ENCODE data around the gene DCAF11. TPM values are rescaled to one million over a fixed set of nuclear protein-coding genes. Genes with fewer than 3 reads are reported as not detected.

The DCAF11 gene
- total RNA-seq, 3 donors from 2014 or later: 78.6 to 81.6 (median 80.9) TPM

DNA sequence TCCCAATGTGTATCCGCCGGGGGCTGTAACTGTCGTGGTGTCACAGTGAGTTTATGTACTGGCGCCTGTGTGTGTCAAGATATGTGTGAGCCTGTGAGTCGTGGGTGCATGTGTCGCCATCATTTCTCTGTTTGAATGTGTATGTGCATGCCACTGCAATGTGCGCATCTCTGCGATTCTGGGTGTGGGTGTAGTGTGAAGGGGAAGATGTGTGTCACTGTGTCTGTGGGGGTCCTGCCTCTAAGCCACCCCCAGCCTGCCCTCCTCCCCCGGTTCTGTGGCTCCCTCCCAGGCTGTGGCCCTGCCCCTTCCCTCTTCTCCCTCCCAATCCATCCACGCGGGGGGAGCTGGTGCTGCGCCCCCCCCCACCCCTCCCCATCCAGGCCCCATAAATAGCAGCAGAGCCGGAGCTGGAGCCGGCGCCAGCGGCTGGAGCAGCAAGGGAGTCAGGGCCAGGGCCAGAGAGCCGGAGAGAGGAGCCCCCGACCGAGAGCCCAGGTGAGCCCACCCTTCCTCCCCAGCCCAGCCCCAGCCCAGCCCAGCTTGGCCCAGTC lies 43.4 kb upstream of the DCAF11 start, which contains the start of gene CPNE6:
CPNE6 (plus strand) TSS at position 419 of the 554 bp plus-strand sequence. CDS start 1,375 bp downstream, outside the sequence.
- no peak for DNase-seq (ENCODE audit: low spot score in 2 of 2)
- intact Hi-C loops (cut with DNase I; ENCODE audit: low total_unique reads): loop anchor here (10.0 kb wide), 1 partner anchor 1586 kb away; no protein-coding TSS in a partner anchor

DNA sequence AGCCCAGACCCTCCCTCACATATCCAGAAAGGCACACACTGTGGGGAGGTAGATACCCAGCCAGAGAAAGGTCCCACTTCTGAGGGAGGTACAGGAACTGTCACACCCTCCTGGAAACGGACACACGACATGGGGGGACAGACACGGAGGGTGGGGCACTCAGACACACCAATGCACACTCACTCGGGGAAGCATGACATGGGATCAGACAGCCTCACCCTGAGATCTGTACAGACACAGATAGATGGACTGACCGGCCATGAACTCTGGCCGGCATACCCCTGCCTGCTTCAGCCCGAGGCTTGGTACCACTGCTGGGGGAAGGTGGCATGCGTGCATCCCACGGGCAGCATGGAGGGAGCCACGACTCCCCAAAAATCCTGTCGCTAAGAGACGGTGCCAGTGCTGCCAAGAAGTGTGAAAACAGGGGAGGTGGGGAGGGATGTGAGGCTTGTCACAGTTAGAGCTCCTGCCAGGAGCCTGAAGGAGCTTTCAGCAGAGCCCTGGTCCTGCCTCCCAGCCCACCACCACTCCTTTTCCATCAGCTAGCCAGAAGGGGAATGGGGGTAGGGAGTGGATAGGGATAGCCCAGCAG lies 42.6 kb upstream of the DCAF11 start:
- Histone ChIP-seq H3K4me1 (no peaks in the 10 kb centered on the region), H3K4me3 (no peak overlapping the region), H3K27me3 (peaks cover 0 to 6% of the 10 kb centered on the region in 2 donors), H3K27ac (no peak overlapping the region), H3K9me3 (no peaks in the 10 kb centered on the region), H3K36me3 (no peaks in the 10 kb centered on the region)
- TF ChIP-seq POLR2A (IDR thresholded peaks at IDR 0.05): no peak
- TF ChIP-seq, protein P1, sequence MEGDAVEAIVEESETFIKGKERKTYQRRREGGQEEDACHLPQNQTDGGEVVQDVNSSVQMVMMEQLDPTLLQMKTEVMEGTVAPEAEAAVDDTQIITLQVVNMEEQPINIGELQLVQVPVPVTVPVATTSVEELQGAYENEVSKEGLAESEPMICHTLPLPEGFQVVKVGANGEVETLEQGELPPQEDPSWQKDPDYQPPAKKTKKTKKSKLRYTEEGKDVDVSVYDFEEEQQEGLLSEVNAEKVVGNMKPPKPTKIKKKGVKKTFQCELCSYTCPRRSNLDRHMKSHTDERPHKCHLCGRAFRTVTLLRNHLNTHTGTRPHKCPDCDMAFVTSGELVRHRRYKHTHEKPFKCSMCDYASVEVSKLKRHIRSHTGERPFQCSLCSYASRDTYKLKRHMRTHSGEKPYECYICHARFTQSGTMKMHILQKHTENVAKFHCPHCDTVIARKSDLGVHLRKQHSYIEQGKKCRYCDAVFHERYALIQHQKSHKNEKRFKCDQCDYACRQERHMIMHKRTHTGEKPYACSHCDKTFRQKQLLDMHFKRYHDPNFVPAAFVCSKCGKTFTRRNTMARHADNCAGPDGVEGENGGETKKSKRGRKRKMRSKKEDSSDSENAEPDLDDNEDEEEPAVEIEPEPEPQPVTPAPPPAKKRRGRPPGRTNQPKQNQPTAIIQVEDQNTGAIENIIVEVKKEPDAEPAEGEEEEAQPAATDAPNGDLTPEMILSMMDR (IDR thresholded peaks at IDR 0.05): no peak
- TF ChIP-seq POLR2AphosphoS5 (IDR thresholded peaks at IDR 0.05): no peak
- DNase-seq (ENCODE audit: low spot score in 2 of 2): no peak
- intact Hi-C loops (cut with DNase I; ENCODE audit: low total_unique reads): loop anchor here (10.0 kb wide), 1 partner anchor 1587 kb away; no protein-coding TSS in a partner anchor

More for the DNA sequence above, 43.4 kb upstream of the DCAF11 start, which contains the start of gene CPNE6:
- no peaks in the 10 kb centered on the region for H3K4me1 ChIP-seq
- no peak for TF ChIP-seq POLR2A (IDR thresholded peaks at IDR 0.05)
- TF ChIP-seq POLR2AphosphoS5 (IDR thresholded peaks at IDR 0.05): no peak
- TF ChIP-seq, protein P1 (IDR thresholded peaks at IDR 0.05): no peak
- H3K27me3 ChIP-seq: peaks cover 0 to 6% of the 10 kb centered on the region in 2 donors
- no peaks in the 10 kb centered on the region for H3K36me3 ChIP-seq
- H3K9me3 ChIP-seq: no peaks in the 10 kb centered on the region
- H3K4me3 ChIP-seq: no peak within 1 kb of the TSS
- no peak within 1 kb of the TSS for H3K27ac ChIP-seq

- TF ChIP-seq POLR2AphosphoS5 (IDR thresholded peaks at IDR 0.05) (no peak), POLR2A (IDR thresholded peaks at IDR 0.05) (no peak)
- TF ChIP-seq, protein P1 (IDR thresholded peaks at IDR 0.05): no peak
- no peak for DNase-seq (ENCODE audit: low spot score in 2 of 2)
- Histone ChIP-seq H3K4me1 (no peaks in the 10 kb centered on the region), H3K4me3 (no peak overlapping the region), H3K36me3 (no peaks in the 10 kb centered on the region), H3K9me3 (no peaks in the 10 kb centered on the region), H3K27ac (no peak overlapping the region), H3K27me3 (peaks cover 0 to 6% of the 10 kb centered on the region in 2 donors)
- intact Hi-C loops (cut with DNase I; ENCODE audit: low total_unique reads): loop anchor here (10.0 kb wide), 1 partner anchor 1588 kb away; no protein-coding TSS in a partner anchor
These were observed 42.1 kb upstream of the DCAF11 start for GRCh38 chr14:24072436-24072835.

- Histone ChIP-seq H3K4me1 (no peaks in the 10 kb centered on the region), H3K9me3 (no peaks in the 10 kb centered on the region), H3K27me3 (peaks cover 0 to 6% of the 10 kb centered on the region in 2 donors), H3K4me3 (no peak overlapping the region), H3K36me3 (no peaks in the 10 kb centered on the region), H3K27ac (no peak overlapping the region)
- intact Hi-C loops (cut with DNase I; ENCODE audit: low total_unique reads): loop anchor here (10.0 kb wide), 1 partner anchor 1588 kb away; no protein-coding TSS in a partner anchor
- DNase-seq (ENCODE audit: low spot score in 2 of 2): no peak
- TF ChIP-seq POLR2A (IDR thresholded peaks at IDR 0.05): no peak
- TF ChIP-seq POLR2AphosphoS5 (IDR thresholded peaks at IDR 0.05): no peak
- TF ChIP-seq, protein P1 (IDR thresholded peaks at IDR 0.05): no peak
These were observed 41.4 kb upstream of the DCAF11 start for GRCh38 chr14:24072881-24073877.

All from breast epithelium (tissue), 4 donors.